Measurements from ENCODE around the gene NHLRC1. TPM values are rescaled to one million over a fixed set of nuclear protein-coding genes. Genes with fewer than 3 reads are reported as not detected.
A peak's percentile ranks its signal among the peaks of the same experiment; 100 is the strongest.

NHLRC1 gene
- total and polyA plus RNA-seq, 2 of the 13 experiments (the other 11 are each of a cell fraction or from before 2014, with no cell fraction given): 0.04 to 0.11 TPM

DNA sequence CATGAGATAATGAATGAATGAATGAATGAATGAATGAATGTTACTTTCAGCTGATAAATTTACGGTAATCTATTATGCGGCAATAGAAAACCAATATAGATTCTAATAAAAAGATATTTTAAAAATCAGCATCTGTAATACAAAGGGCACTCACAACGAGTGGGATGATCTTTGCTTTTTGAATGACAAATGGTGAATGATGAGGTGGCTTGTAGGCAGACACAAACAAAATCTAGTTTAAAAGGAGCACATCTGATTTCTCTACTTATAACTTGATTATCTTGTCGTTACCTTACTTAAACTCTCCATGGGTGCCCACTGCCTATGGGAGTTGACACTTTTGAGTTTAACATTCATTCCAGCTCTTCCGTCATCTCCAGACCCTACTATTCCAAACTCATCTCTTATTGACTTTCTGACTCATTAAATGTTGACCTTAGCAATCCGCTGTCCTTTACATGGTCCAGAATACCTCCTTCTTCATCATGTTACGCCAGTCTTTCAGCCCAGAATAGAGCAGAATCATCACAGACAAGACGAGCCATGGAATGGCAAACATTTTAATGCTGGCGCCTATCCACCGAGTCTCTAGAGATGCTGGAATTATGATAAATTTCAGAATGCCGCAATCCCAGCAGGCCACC is 41.3 kb downstream of the NHLRC1 start (continued):
- TF ChIP-seq, protein P1, sequence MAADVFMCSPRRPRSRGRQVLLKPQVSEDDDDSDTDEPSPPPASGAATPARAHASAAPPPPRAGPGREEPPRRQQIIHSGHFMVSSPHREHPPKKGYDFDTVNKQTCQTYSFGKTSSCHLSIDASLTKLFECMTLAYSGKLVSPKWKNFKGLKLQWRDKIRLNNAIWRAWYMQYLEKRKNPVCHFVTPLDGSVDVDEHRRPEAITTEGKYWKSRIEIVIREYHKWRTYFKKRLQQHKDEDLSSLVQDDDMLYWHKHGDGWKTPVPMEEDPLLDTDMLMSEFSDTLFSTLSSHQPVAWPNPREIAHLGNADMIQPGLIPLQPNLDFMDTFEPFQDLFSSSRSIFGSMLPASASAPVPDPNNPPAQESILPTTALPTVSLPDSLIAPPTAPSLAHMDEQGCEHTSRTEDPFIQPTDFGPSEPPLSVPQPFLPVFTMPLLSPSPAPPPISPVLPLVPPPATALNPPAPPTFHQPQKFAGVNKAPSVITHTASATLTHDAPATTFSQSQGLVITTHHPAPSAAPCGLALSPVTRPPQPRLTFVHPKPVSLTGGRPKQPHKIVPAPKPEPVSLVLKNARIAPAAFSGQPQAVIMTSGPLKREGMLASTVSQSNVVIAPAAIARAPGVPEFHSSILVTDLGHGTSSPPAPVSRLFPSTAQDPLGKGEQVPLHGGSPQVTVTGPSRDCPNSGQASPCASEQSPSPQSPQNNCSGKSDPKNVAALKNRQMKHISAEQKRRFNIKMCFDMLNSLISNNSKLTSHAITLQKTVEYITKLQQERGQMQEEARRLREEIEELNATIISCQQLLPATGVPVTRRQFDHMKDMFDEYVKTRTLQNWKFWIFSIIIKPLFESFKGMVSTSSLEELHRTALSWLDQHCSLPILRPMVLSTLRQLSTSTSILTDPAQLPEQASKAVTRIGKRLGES (CRISPR knock-in tag; IDR thresholded peaks at IDR 0.05; ENCODE audit: borderline replicate concordance): no peak
- TF ChIP-seq CREM (IDR thresholded peaks at IDR 0.05) (0 out of 2 replicates have a peak, but pooled peaks have one; percentile 25), CREM (CRISPR knock-in tag; IDR thresholded peaks at IDR 0.05) (no peak), PHB2 (IDR thresholded peaks at IDR 0.05; ENCODE audit: partially characterized antibody) (no peak), CREB1 (IDR thresholded peaks at IDR 0.05) (peak; percentile 60), CREB1 (CRISPR knock-in tag; IDR thresholded peaks at IDR 0.05) (no peak), ZNF792 (CRISPR knock-in tag; IDR thresholded peaks at IDR 0.05) (no peak; the same call in 1 of the 2 replicates), ARNT2 (CRISPR knock-in tag; IDR thresholded peaks at IDR 0.05; ENCODE audit: low read depth) (no peak), MEF2D (CRISPR knock-in tag; IDR thresholded peaks at IDR 0.05) (no peak), FOXO1 (CRISPR knock-in tag; IDR thresholded peaks at IDR 0.05) (no peak; the same call in 1 of the 2 replicates), ARHGAP35 (CRISPR knock-in tag; IDR thresholded peaks at IDR 0.05; ENCODE audit: borderline replicate concordance) (no peak), JUNB (CRISPR knock-in tag; IDR thresholded peaks at IDR 0.05; ENCODE audit: borderline replicate concordance) (peak; percentile 93), HHEX (CRISPR knock-in tag; IDR thresholded peaks at IDR 0.05) (peak; percentile 62), HNF4G (IDR thresholded peaks at IDR 0.05; ENCODE audit: borderline replicate concordance, low read depth, low read length) (no peak), HNF4G (CRISPR knock-in tag; IDR thresholded peaks at IDR 0.05; ENCODE audit: borderline replicate concordance, low read depth) (no peak), PHF5A (CRISPR knock-in tag; IDR thresholded peaks at IDR 0.05; ENCODE audit: low read depth, unreplicated experiment) (no peak), NBN (conservative IDR thresholded peaks at IDR 0.05) (no peak)
- TF ChIP-seq, protein P2, sequence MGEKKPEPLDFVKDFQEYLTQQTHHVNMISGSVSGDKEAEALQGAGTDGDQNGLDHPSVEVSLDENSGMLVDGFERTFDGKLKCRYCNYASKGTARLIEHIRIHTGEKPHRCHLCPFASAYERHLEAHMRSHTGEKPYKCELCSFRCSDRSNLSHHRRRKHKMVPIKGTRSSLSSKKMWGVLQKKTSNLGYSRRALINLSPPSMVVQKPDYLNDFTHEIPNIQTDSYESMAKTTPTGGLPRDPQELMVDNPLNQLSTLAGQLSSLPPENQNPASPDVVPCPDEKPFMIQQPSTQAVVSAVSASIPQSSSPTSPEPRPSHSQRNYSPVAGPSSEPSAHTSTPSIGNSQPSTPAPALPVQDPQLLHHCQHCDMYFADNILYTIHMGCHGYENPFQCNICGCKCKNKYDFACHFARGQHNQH (CRISPR knock-in tag; IDR thresholded peaks at IDR 0.05): no peak
- TF ChIP-seq, protein P3, sequence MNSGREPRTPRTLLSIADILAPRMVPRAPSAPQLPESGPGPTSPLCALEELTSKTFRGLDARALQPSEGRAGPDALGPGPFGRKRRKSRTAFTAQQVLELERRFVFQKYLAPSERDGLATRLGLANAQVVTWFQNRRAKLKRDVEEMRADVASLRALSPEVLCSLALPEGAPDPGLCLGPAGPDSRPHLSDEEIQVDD (CRISPR knock-in tag; IDR thresholded peaks at IDR 0.05; ENCODE audit: borderline replicate concordance): no peak
- TF ChIP-seq, protein P4, sequence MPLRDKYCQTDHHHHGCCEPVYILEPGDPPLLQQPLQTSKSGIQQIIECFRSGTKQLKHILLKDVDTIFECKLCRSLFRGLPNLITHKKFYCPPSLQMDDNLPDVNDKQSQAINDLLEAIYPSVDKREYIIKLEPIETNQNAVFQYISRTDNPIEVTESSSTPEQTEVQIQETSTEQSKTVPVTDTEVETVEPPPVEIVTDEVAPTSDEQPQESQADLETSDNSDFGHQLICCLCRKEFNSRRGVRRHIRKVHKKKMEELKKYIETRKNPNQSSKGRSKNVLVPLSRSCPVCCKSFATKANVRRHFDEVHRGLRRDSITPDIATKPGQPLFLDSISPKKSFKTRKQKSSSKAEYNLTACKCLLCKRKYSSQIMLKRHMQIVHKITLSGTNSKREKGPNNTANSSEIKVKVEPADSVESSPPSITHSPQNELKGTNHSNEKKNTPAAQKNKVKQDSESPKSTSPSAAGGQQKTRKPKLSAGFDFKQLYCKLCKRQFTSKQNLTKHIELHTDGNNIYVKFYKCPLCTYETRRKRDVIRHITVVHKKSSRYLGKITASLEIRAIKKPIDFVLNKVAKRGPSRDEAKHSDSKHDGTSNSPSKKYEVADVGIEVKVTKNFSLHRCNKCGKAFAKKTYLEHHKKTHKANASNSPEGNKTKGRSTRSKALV (CRISPR knock-in tag; IDR thresholded peaks at IDR 0.05): no peak
- TF ChIP-seq, protein P5, sequence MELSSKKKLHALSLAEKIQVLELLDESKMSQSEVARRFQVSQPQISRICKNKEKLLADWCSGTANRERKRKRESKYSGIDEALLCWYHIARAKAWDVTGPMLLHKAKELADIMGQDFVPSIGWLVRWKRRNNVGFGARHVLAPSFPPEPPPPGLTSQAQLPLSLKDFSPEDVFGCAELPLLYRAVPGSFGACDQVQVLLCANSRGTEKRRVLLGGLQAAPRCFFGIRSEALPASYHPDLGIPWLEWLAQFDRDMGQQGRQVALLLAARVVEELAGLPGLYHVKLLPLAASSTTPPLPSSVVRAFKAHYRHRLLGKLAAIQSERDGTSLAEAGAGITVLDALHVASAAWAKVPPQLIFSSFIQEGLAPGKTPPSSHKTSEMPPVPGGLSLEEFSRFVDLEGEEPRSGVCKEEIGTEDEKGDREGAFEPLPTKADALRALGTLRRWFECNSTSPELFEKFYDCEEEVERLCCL (CRISPR knock-in tag; IDR thresholded peaks at IDR 0.05; ENCODE audit: borderline replicate concordance): no peak
- TF ChIP-seq, protein P6, sequence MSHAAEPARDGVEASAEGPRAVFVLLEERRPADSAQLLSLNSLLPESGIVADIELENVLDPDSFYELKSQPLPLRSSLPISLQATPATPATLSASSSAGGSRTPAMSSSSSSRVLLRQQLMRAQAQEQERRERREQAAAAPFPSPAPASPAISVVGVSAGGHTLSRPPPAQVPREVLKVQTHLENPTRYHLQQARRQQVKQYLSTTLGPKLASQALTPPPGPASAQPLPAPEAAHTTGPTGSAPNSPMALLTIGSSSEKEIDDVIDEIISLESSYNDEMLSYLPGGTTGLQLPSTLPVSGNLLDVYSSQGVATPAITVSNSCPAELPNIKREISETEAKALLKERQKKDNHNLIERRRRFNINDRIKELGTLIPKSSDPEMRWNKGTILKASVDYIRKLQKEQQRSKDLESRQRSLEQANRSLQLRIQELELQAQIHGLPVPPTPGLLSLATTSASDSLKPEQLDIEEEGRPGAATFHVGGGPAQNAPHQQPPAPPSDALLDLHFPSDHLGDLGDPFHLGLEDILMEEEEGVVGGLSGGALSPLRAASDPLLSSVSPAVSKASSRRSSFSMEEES (CRISPR knock-in tag; IDR thresholded peaks at IDR 0.05): no peak
